ENCODE measurements around the gene TLNRD1.

TLNRD1 gene

GRCh38 chr15:81029414-81030300 lies 28.9 kb downstream of the TLNRD1 start:
- DNase-seq (ENCODE audit: low read depth), result no peak

DNA sequence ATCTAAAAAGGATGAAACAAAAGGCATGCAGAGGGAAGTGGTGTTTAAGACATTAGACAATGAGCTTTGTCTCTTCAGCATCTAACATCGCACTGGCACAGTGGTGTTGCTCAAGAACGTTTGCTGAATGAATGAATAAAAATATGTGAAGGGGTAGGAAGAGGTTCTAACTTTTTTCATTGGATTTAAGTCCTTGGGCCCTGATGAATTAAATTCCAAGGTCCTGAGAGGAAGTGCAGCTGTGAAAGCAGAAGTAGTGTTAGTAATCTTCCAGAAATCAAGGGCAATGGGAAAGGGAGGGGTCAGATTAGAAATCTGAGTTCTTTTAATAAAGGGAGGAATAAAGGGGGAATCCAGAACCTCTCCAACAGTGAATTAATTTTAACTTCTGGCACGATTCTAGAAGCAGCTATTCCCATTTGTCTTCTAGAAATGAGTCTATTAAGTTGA lies 29.6 kb downstream of the TLNRD1 start:
- DNase-seq (ENCODE audit: low read depth), result no peak

DNA sequence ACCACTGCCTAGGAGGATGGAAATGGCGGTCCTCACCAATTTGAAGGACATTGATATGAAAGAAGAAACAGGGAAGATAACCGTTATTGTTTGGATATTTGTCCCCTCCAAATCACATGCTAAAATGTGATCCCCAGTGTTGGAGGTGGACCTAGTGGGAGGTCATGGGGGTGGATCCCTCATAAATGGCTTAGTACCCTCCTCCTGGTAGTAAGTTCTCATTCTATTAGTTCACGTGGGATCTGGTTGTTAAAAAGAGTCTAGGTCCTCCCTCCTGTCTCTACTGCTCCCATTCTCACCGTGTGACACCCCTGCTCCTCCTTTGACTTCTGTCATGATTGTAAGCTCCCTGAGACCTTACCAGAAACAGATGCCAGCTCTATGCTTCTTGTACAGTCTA lies 30.5 kb downstream of the TLNRD1 start:
- no peak for DNase-seq (ENCODE audit: low read depth)

GRCh38 chr15:81032355-81032754 lies 31.6 kb downstream of the TLNRD1 start:
- DNase-seq (ENCODE audit: low read depth), result no peak

GRCh38 chr15:81032818-81033217 lies 32.1 kb downstream of the TLNRD1 start:
- DNase-seq (ENCODE audit: low read depth), result no peak

DNA sequence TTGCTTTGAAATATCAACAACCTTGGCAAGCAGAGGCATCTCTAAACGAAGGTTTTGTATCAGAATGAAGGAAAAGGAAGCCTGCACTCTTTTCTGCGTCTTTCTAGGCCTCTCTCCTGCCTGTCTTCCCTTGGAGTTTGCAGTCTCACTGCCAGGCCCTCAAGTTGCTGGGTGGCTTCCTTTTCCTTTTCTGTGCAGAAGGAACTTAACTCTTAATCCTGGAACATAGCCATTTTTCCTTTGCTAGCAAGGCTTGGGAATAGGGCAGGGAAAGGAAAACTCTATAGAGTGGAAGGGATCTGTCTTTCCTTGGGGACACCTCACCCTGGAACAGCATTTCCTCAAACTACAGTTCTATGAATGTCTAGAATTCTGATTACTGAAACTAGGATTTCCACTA lies 32.8 kb downstream of the TLNRD1 start:
- no peak for DNase-seq (ENCODE audit: low read depth)

DNA sequence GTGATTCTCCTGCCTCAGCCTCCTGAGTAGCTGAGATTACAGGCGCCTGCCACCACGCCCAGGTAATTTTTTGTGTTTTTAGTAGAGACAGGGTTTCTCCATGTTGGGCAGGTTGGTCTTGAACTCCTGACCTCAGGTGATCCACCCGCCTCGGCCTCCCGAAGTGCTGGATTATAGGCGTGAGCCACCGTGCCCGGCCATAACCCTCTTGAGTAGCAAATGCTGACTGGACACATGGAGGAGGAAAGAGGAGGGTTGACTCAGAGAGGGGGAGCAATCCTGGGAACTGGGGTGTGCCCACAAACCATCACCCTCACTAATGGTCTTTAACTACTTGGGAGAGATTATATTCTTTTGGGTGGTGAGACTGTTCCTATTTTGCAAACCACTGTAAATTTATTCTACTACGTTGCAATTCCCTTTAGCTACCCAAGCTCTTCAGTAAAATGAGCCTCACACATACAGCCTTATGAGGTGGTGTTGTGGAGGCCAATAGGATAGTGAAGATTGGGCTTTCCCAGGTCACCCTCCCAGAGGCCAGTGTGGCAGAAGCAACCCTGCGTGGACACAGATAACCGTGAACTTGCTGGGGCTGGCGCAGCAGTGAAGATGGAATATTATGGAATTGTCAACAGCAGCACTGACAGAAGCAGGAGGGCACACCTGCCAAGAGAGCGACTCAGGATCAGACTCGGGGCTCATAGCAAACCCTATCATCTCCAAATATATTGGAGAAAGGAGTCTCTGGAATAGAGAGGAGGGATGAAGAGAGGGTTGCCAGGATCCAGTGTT lies 37.4 kb downstream of the TLNRD1 start:
- DNase-seq (ENCODE audit: low read depth), result no peak

- no peak for DNase-seq (ENCODE audit: low read depth)
These were observed 38.4 kb downstream of the TLNRD1 start for GRCh38 chr15:81038975-81039607.

- no peak for DNase-seq (ENCODE audit: low read depth)
These were observed 40.0 kb downstream of the TLNRD1 start for GRCh38 chr15:81040757-81041156.

GRCh38 chr15:81043281-81043934 lies 42.7 kb downstream of the TLNRD1 start:
- DNase-seq (ENCODE audit: low read depth), result no peak

- DNase-seq (ENCODE audit: low read depth), result no peak
These were observed 43.3 kb downstream of the TLNRD1 start for GRCh38 chr15:81043935-81044575.

DNA sequence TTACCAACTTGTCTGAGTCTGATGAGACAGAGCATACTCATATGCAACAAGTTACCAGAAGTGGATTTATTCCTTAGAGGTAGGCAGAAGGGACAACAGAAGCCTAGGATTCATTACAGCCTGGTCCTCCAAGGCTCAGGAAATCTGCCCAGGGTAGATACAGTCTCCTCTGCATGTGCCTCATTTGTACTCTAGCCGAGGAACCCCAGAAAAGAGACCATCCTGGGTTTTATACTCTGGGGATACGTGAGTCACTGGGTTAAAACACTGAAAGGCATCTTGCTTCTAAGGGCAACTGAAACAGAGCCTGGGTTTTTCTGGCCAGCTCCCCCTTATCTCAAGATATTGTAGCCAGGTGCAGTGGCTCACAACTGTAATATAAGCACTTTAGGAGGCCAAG lies 45.6 kb downstream of the TLNRD1 start:
- DNase-seq (ENCODE audit: low read depth), result no peak

- peak; percentile 30 for DNase-seq (ENCODE audit: low read depth)
These were observed 47.2 kb downstream of the TLNRD1 start for GRCh38 chr15:81047928-81048327.

DNA sequence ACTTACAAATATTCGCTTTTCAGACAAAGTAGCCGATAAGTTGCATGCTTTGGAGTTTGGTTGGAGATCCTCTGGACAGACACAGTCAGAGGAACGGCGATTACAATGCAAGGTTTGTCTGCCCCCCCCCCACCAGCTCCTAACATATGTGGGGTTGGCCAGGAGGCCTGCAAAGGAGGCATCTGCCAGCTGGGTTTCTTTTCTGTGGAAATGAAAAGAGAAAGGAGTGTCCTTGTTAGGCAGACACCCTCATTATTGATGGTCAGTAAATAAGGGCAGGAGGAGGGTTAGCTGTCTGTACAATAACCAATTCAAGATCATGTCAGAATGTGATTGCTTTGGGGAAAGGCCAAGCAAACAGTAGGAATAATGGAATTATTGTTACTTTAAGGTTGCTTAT lies 49.1 kb downstream of the TLNRD1 start:
- no peak for DNase-seq (ENCODE audit: low read depth)

DNA sequence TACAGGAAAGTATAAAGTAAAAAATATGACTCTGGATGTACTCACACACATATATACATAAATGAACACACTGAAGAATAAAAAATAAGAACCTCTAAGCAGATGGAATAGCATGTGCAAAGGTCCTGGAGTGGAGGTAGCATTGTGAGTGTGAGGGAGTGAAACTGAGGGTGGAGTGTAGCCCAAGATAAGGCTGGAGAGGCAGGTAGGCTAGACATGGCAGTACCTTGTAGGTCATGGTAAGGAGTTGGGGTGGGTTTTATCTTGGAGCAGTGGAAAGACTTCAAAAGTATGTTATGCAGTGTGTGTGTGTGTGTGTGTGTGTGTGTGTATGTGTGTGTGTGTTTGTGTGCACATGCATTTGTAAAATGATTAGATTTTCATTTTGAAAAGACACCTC lies 49.5 kb downstream of the TLNRD1 start:
- no peak for DNase-seq (ENCODE audit: low read depth)

GRCh38 chr15:81050805-81051204 lies 50.1 kb downstream of the TLNRD1 start:
- no peak for DNase-seq (ENCODE audit: low read depth)

DNA sequence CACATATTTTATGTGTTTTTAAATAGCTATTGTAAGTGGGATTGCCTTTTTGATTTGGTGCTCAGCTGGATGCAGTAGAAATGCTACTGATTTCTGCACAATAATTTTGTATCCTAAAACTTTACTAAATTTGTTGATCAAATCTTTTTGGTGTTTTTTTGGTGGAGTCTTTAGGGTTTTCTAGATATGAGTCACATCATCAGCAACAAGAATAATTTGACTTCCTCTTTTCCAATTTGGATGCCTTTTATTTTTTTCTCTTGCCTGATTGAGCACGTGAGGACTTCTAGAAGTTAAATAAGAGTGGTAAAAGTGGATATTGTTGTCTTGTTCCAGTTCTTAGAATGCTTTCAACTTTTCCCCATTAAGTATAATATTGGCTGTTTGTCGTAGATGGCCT lies 51.3 kb downstream of the TLNRD1 start:
- DNase-seq (ENCODE audit: low read depth), result no peak

GRCh38 chr15:81053621-81054020 lies 52.9 kb downstream of the TLNRD1 start:
- DNase-seq (ENCODE audit: low read depth), result no peak

- DNase-seq (ENCODE audit: low read depth), result peak; percentile 90
These were observed 53.5 kb downstream of the TLNRD1 start for GRCh38 chr15:81054236-81054635.

Data from fibroblast of gingiva (primary cell).